WI38 (cell line): Measurements from ENCODE around the gene SENP8.
A peak's percentile ranks its signal among the peaks of the same experiment; 100 is the strongest.

Source experiments
- H3K4me3 ChIP-seq: 2 replicates; pipeline ENCODE4 v1.5.1; 2011; ENCODE audit warnings: low read depth, mild to moderate bottlenecking, control low read depth, low read length
- CTCF ChIP-seq: IDR thresholded peaks from 2 replicates; pipeline ENCODE4 v1.5.1; 2012; ENCODE audit warnings: low read depth, mild to moderate bottlenecking, control low read depth, low read length

SENP8 gene

GRCh38 chr15:72146934-72147333 is 28.7 kb downstream of the SENP8 start:
- H3K4me3 ChIP-seq, result no peak overlapping the region
- TF ChIP-seq CTCF, result no peak

- TF ChIP-seq CTCF, result no peak
- no peak overlapping the region for H3K4me3 ChIP-seq
Observed at GRCh38 chr15:72147418-72147817, 29.2 kb downstream of the SENP8 start.

GRCh38 chr15:72153269-72154000 is 35.2 kb downstream of the SENP8 start:
- H3K4me3 ChIP-seq, result no peak overlapping the region
- no peak for TF ChIP-seq CTCF

GRCh38 chr15:72154316-72154715 is 36.1 kb downstream of the SENP8 start:
- H3K4me3 ChIP-seq, result no peak overlapping the region
- TF ChIP-seq CTCF, result no peak

- TF ChIP-seq CTCF, result no peak
- peak overlapping the region; percentile 59 for H3K4me3 ChIP-seq
Observed at GRCh38 chr15:72155003-72155621, 36.9 kb downstream of the SENP8 start.

GRCh38 chr15:72155635-72156616 is 37.7 kb downstream of the SENP8 start:
- TF ChIP-seq CTCF, result peak; percentile 98
- H3K4me3 ChIP-seq, result peak overlapping the region; percentile 59
